22Rv1 (cell line): ENCODE data around the gene C1RL.

Experiments
- H3K27ac ChIP-seq: fragments of 450-650 bp; 2 replicates; pipeline ENCODE4 v1.5.1; 2017
- CTCF ChIP-seq: fragments of 450-650 bp; IDR thresholded peaks from 2 replicates; pipeline ENCODE4 v1.5.1; 2017; ENCODE audit warnings: mild to moderate bottlenecking
- ZFX ChIP-seq: fragments of 450-650 bp; IDR thresholded peaks from 2 replicates; pipeline ENCODE4 v1.6.1; 2017; ENCODE audit warnings: antibody characterized with exemption, borderline replicate concordance

C1RL gene

GRCh38 chr12:7069386-7069785 lies 39.6 kb downstream of the C1RL start:
- H3K27ac ChIP-seq: no peak overlapping the region
- TF ChIP-seq CTCF (no peak), ZFX (no peak)

GRCh38 chr12:7068994-7069346 lies 40.0 kb downstream of the C1RL start:
- no peak overlapping the region for H3K27ac ChIP-seq
- no peak for TF ChIP-seq ZFX
- no peak for TF ChIP-seq CTCF

- H3K27ac ChIP-seq: no peak overlapping the region
- TF ChIP-seq CTCF: no peak
Measured at GRCh38 chr12:7068240-7068993, 40.6 kb downstream of the C1RL start.

- TF ChIP-seq CTCF (no peak), ZFX (no peak)
- H3K27ac ChIP-seq: no peak overlapping the region
Measured at GRCh38 chr12:7067096-7067495, 41.9 kb downstream of the C1RL start.

- TF ChIP-seq CTCF (no peak), ZFX (no peak)
- no peak overlapping the region for H3K27ac ChIP-seq
Measured at GRCh38 chr12:7066596-7066995, 42.4 kb downstream of the C1RL start.

- no peak for TF ChIP-seq ZFX
- TF ChIP-seq CTCF: no peak
- H3K27ac ChIP-seq: no peak overlapping the region
Measured at GRCh38 chr12:7065073-7065623, 43.9 kb downstream of the C1RL start.

GRCh38 chr12:7064516-7064915 lies 44.5 kb downstream of the C1RL start:
- no peak overlapping the region for H3K27ac ChIP-seq
- TF ChIP-seq ZFX: no peak
- TF ChIP-seq CTCF: no peak
